Naive thymus-derived CD8-positive, alpha-beta T cell (primary cell): ENCODE data around the gene IGF2R. TPM values are rescaled to one million over a fixed set of nuclear protein-coding genes. Genes with fewer than 3 reads are reported as not detected.

Experiments
- ATAC-seq, 2 donors: fragments of 150-1000 bp; cut with Tn5 transposase in 1 of 2; sonication (Bioruptor Pico), chemical (Tn5 transposase) in 1 of 2; 1 replicate in 1 of 2; 2 replicates in 1 of 2; pipeline ENCODE4 v1.10.0; 2021; ENCODE audit warnings: mild to moderate bottlenecking in 2 of 2, moderate library complexity in 2 of 2
- POLR2A ChIA-PET: fragments of 350-600 bp; sonication (Branson Sonifier 250); formaldehyde crosslinking; loops from one replicate; lab custom pipeline; 2021; ENCODE audit warnings: antibody characterized with exemption; lab: Charles Lee
- DNase-seq, 10 donors: peaks; one replicate each; pipeline versions ENCODE4 v3.0.0 to v3.0.0-alpha.2; 2020 to 2022
- H3K27ac Mint-ChIP-seq, 10 donors: one replicate each; pipeline ENCODE4 v1.8.0; 2020 to 2022; ENCODE audit warnings: mild to moderate bottlenecking in 10 of 10, mixed read lengths in 10 of 10, moderate library complexity in 4 of 10, inconsistent platforms in 1 of 10
- H3K27me3 Mint-ChIP-seq, 5 donors: one replicate each; pipeline ENCODE4 v1.8.0; 2021 to 2022; ENCODE audit warnings: mixed read lengths in 5 of 5
- H3K36me3 Mint-ChIP-seq, 3 donors: one replicate each; pipeline ENCODE4 v1.8.0; 2020 to 2022; ENCODE audit warnings: mixed read lengths in 3 of 3, mild to moderate bottlenecking in 2 of 3, inconsistent platforms in 1 of 3
- H3K4me1 Mint-ChIP-seq, 4 donors: one replicate each; pipeline ENCODE4 v1.8.0; 2021 to 2022; ENCODE audit warnings: mixed read lengths in 4 of 4
- H3K4me3 Mint-ChIP-seq, 10 donors: one replicate each; pipeline ENCODE4 v1.8.0; 2020 to 2022; ENCODE audit warnings: mild to moderate bottlenecking in 10 of 10, mixed read lengths in 10 of 10, moderate library complexity in 6 of 10, inconsistent platforms in 1 of 10
- H3K9me3 Mint-ChIP-seq, 9 donors: one replicate each; pipeline ENCODE4 v1.8.0; 2020 to 2022; ENCODE audit warnings: mixed read lengths in 9 of 9, mild to moderate bottlenecking in 3 of 9, inconsistent platforms in 1 of 9, moderate library complexity in 1 of 9
- polyA plus RNA-seq, 3 donors: library from polyadenylated mRNA; unstranded; fragments of 300-500 nt; fragmentation: Illumina TruSeq; gene quantifications; one replicate each; pipeline ENCODE4 v1.2.3, GENCODE V29; 2021
- total RNA-seq, 8 experiments: library from RNA in 2 of 8; stranded (reverse) in 2 of 8; gene quantifications; one replicate each; pipeline ENCODE4 v1.2.3 and lab custom pipeline; 2021 to 2026

IGF2R gene
- total and polyA plus RNA-seq, 5 experiments from 2014 or later: 9.1 to 69.7 (median 19.3) TPM

DNA sequence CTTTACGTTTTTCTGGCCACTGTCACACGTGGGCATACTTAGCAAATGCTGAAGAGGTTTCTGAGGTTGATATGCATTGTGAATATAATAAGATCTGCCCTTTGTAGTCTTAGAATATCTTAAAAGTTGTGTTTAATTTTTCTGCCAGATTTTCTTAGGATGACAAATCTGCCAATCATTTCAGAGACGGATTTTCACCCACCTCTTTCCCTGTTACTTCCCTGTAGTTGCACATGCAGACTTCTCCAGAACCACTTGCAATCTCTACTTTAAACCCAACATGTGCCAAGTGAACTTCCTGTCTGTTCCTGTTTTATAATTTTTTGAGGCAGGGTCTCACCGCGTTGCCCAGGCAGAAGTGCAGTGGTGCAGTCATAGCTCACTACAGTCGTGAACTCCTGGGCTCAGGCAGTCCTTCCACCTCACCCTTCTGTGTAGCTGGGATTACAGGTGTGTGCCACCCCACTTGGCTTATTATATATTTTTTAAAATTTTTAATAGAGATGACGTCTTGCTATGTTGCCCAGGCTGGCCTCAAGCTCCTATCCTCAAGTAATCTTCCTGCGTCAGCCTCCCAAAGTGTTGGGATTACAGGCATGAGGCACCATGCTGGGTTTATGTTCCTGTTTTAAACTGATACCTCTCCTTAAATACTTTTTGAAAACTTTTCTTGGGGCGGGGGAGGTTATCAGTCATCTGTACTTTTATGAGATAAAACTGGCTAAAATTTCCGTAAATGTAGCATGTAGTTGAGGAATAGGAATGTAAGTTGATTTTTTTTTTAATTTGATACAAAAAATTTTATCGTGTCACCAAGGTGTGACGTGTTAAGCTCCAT is 2.7 kb downstream of the IGF2R start:
- H3K4me3 Mint-ChIP-seq: peak overlapping the region; percentile 40 to 97 (median 79)
- H3K27me3 Mint-ChIP-seq: no peaks in the 10 kb centered on the region
- H3K9me3 Mint-ChIP-seq: no peaks in the 10 kb centered on the region
- H3K27ac Mint-ChIP-seq: peak overlapping the region in 9 of 10 donors; percentile 8 to 92 (median 57)
- ATAC-seq (no peak), DNase-seq (no peak)
- H3K4me1 Mint-ChIP-seq: peaks cover 40 to 73% (median 65%) of the 10 kb centered on the region in 4 donors
- POLR2A ChIA-PET: interaction anchor here (2.2 kb wide), 1 partner anchor 10 kb away, joined by 6 read pairs; no protein-coding TSS in a partner anchor
- no peaks in the 10 kb centered on the region for H3K36me3 Mint-ChIP-seq

DNA sequence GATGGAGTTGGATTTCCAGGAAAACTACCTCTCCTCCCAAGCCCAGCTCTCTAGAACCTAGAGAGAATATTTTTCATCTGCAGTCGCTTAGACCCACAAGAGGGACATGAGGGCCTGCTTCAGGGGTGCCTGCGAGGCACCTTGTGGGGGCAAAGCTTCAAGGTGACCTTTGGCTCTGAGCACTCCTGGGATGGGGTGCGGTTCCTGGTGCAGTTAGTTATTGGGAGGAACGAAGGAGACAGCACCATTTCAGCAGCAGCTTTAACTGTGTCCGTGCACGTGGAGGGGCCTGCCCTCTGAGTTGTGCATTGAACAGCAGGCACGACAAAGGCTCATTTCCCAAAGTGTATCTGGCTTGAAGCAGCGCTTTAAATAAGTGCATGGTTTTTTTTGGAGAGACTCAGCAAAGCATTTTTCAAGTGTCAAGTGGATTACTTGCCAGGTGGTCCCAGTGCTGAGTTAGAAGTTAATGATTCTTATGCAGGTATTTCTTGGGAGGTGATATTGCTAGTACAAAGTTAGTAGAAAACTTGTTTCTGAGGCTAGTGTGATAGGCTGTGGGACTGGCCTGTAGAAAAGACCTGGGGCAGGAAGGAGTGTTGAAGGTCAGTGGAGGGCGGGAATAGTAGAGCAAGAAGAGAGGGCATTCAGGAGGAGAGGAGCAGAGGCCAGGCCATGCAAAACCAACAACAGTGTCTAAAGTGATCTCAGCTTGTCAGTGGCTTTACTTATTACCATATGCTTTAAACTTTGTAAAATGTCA is 3.8 kb downstream of the IGF2R start:
- Mint-ChIP-seq H3K27ac (peak overlapping the region in 9 of 10 donors; percentile 3 to 73 (median 36)), H3K36me3 (no peaks in the 10 kb centered on the region), H3K4me3 (peak overlapping the region in 9 of 10 donors; percentile 4 to 62 (median 24))

DNA sequence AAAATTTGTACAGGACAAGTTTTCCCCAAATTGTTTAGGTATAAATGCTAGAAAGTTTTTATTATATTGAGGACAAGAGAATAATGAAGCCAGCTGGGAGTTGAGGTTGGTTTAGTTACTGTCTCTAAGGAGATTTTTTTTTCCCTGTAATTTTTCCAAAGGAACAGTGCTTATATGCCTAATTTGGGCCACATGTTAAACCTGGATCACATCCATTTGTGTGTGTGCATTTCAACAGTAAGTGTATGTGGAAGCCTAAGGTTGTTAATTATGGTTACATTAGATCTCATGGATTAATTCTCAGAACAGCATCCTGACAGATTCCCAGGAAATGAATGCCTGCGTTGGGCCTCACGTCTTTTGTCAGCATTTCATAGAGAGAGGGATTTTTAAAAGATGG is 4.5 kb downstream of the IGF2R start:
- H3K4me3 Mint-ChIP-seq: peak overlapping the region in 2 of 10 donors; percentile 4
- POLR2A ChIA-PET: interaction anchor here (2.2 kb wide), 1 partner anchor 8 kb away, joined by 6 read pairs; no protein-coding TSS in a partner anchor
- no peaks in the 10 kb centered on the region for H3K36me3 Mint-ChIP-seq
- DNase-seq (no peak), ATAC-seq (no peak)
- H3K9me3 Mint-ChIP-seq: no peaks in the 10 kb centered on the region
- H3K27me3 Mint-ChIP-seq: no peaks in the 10 kb centered on the region
- peak overlapping the region in 5 of 10 donors; percentile 21 to 62 (median 36) for H3K27ac Mint-ChIP-seq
- peaks cover 54 to 84% (median 81%) of the 10 kb centered on the region in 4 donors for H3K4me1 Mint-ChIP-seq

More for the DNA sequence above, 3.8 kb downstream of the IGF2R start:
- POLR2A ChIA-PET: interaction anchor here (2.2 kb wide), 1 partner anchor 9 kb away, joined by 6 read pairs; no protein-coding TSS in a partner anchor
- DNase-seq (no peak), ATAC-seq (no peak)
- H3K27me3 Mint-ChIP-seq: no peaks in the 10 kb centered on the region
- H3K4me1 Mint-ChIP-seq: peaks cover 49 to 80% (median 76%) of the 10 kb centered on the region in 4 donors
- H3K9me3 Mint-ChIP-seq: no peaks in the 10 kb centered on the region

DNA sequence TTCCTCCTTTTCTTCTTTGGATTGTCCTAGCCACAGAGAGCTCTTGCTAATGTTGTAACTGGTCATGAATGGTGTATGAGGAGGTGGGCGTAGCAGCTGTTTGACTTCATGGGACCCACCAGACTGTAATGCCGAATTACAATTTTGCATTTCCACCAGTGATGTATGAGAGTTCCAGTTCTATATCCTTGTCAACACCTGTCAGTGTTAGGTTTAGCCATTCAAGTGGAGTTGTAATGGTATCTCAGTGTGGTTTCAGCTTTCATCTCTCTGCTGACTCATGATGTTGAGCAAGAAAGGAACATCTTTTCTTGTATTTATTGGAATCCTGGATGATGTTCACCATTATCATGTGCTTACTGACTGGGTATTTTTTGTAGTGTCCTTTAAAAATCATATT is 5.1 kb downstream of the IGF2R start:
- Mint-ChIP-seq H3K27ac (peak overlapping the region in 5 of 10 donors; percentile 32 to 68 (median 40)), H3K27me3 (no peaks in the 10 kb centered on the region), H3K4me3 (peak overlapping the region in 3 of 10 donors; percentile 2 to 19 (median 16)), H3K9me3 (no peaks in the 10 kb centered on the region), H3K4me1 (peaks cover 57 to 87% (median 85%) of the 10 kb centered on the region in 4 donors), H3K36me3 (no peaks in the 10 kb centered on the region)
- ATAC-seq (no peak), DNase-seq (no peak)
- POLR2A ChIA-PET: no interaction called here

DNA sequence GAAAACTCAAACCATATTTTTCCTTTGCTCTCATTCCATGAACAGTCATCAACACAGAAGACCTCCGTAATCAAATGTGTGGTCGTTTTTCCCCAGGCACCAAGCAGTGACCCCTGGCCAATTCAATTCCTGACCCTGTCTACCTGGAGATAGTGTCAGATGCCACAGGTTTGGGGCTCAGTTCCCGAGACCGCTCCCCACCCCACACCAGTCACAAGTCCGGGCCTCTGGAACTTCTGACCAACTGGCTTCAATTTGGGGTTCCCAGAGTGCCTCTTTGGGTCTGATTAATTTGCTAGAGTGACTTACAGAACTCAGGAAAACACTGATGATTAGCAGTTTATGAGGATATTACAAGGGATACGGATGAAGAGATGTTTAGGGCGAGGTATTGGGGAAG is 6.0 kb downstream of the IGF2R start:
- Mint-ChIP-seq H3K9me3 (peaks cover 0 to 3% (median 0%) of the 10 kb centered on the region in 9 donors), H3K4me1 (peaks cover 62 to 95% (median 94%) of the 10 kb centered on the region in 4 donors), H3K27me3 (no peaks in the 10 kb centered on the region), H3K27ac (peak overlapping the region in 4 of 10 donors; percentile 14 to 49 (median 16)), H3K4me3 (peak overlapping the region in 1 of 10 donors; percentile 55), H3K36me3 (no peaks in the 10 kb centered on the region)
- no peak for ATAC-seq
- POLR2A ChIA-PET: no interaction called here
- no peak for DNase-seq

DNA sequence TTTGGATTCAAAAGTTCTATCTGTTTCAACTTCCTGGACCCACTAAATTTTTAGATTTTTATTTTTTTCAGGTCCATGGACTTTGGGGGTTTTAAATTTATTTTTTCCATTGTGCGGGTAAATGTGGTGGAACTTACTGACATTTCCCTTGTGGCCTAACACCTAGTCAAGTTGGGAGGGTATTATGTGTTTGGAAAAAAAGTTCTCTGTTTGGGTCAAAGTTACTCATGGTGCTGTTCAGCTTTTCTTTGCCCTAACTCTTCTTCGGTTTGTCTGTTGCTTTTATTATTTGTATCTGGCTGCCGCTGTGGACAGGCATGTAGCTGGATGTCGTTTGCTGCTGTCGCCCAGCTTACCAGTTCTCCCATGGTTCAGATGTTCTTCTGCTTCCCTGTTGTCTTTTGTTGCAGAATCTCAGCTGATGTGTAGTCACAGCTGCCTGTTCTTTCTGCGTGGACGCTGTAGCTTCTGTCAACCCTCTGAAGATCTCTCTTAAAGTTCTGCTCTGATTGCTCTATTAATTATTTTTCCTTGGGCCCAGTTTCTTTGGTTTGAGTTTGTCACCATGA is 7.9 kb downstream of the IGF2R start:
- peak overlapping the region; percentile 0 to 83 (median 26) for H3K4me3 Mint-ChIP-seq
- H3K4me1 Mint-ChIP-seq: peaks cover 65 to 95% (median 94%) of the 10 kb centered on the region in 4 donors
- POLR2A ChIA-PET: interaction anchor here (0.5 kb wide), 1 partner anchor 243 kb away, joined by 3 read pairs; no protein-coding TSS in a partner anchor
- no peaks in the 10 kb centered on the region for H3K27me3 Mint-ChIP-seq
- H3K9me3 Mint-ChIP-seq: peaks cover 0 to 3% (median 0%) of the 10 kb centered on the region in 9 donors
- DNase-seq (no peak), ATAC-seq (no peak)
- peak overlapping the region in 9 of 10 donors; percentile 11 to 87 (median 73) for H3K27ac Mint-ChIP-seq
- H3K36me3 Mint-ChIP-seq: no peaks in the 10 kb centered on the region

DNA sequence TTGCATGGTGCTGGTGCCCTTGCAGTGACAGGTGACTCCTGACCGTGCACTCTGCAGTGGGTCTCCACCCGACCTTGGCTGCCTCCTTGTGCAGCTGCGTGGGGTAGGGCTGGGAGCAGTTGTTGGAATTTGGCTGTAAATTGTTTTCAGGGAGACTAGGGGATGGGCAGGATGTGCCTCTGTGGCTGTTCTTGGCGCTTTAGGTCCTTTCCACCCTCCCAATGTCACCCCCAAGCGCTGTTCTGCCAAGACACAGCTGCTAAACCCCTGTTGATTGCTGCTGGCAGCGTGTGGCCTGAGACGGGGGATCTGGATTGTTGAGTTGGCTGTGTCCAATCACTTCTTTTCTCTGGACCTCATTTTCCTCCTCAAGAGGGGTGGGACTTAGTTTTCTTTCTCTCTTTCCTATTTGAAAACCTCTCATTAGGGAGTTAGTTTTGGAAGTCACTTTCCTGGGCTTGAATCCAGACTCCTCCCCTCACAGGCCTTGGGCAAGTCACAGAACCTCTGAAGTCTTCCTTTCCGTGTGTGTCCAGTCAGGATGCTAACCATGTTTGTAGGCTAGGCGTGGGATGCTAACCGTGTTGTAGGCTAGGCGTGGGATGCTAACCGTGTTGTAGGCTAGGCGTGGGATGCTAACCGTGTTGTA is 8.5 kb downstream of the IGF2R start:
- peak overlapping the region in 8 of 10 donors; percentile 13 to 87 (median 70) for H3K27ac Mint-ChIP-seq

DNA sequence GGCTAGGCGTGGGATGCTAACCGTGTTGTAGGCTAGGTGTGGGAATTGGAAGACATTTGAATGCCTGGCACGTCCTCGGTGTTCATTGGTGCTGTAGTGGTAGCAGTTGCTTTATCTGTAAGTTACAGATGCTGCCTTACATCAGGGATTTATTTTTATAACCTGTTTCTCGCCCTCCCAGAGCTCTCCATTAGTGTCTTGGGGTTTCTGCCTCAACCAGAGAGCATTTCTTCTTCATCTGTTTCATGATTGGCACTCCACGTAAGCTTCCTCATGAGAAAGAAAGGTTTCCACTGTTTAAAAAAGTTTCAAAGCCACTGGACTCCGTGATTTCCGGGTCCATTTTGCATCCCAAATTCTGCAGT is 9.0 kb downstream of the IGF2R start:
- DNase-seq (no peak), ATAC-seq (no peak)
- Mint-ChIP-seq H3K27ac (peak overlapping the region in 8 of 10 donors; percentile 27 to 95 (median 84)), H3K36me3 (no peaks in the 10 kb centered on the region), H3K27me3 (no peaks in the 10 kb centered on the region), H3K4me1 (peaks cover 69 to 95% (median 94%) of the 10 kb centered on the region in 4 donors), H3K9me3 (peaks cover 0 to 3% (median 0%) of the 10 kb centered on the region in 9 donors), H3K4me3 (peak overlapping the region in 7 of 10 donors; percentile 31 to 83 (median 59))
- POLR2A ChIA-PET: interaction anchor here (6.3 kb wide), 1 partner anchor 9 kb away, joined by 47 read pairs; the partner anchor contains the start of gene IGF2R

More for the DNA sequence above, 8.5 kb downstream of the IGF2R start:
- DNase-seq (no peak), ATAC-seq (no peak)
- peak overlapping the region; percentile 0 to 83 (median 26) for H3K4me3 Mint-ChIP-seq
- peaks cover 71 to 95% (median 94%) of the 10 kb centered on the region in 4 donors for H3K4me1 Mint-ChIP-seq
- no peaks in the 10 kb centered on the region for H3K27me3 Mint-ChIP-seq
- POLR2A ChIA-PET: no interaction called here
- H3K9me3 Mint-ChIP-seq: peaks cover 0 to 3% (median 0%) of the 10 kb centered on the region in 9 donors
- H3K36me3 Mint-ChIP-seq: no peaks in the 10 kb centered on the region

DNA sequence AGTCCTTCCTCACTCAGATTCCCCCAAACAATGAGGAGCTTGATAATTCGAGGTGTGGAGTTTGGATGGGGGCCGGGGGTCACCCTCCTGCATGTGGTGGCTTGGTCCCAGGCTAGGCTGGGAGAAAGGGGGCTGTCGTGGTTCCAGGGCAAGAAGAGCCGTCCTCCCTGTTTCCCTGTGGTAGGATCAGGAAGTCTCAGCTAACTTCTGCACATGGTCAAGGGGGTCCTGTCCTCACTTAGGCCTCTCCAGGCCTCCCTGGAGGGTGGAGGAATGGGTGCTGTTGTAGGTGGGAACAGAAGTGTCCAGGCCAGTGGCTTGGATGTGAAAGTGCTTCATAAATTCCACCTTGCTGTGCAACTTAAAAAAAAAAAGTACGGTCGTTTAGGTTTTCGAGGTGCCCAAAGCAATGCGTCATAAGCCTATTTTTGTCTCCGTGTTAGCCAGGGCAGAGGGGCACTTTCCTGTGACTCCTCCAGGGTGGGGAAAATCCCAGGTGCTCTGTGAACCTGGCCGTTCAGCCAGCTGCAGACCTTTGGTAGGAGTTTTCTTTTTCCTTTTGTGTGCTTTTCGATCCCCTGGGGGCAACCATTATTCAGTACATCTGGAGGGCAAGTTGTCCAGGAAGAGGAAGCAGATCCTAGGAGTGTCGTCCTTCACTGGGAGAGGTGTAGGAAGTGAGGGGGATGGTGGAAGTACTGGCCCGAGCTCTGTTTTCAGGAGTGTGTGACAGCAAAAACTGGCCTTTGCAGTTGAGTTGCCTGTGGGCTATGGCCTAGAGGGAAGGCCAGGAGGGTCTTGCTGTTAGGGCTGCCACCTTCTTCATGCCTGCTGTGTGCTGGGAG is 9.6 kb downstream of the IGF2R start:
- no peaks in the 10 kb centered on the region for H3K36me3 Mint-ChIP-seq
- H3K4me3 Mint-ChIP-seq: peak overlapping the region; percentile 26 to 83 (median 54)
- peaks cover 0 to 3% (median 0%) of the 10 kb centered on the region in 9 donors for H3K9me3 Mint-ChIP-seq
- POLR2A ChIA-PET: interaction anchor here (6.3 kb wide), 1 partner anchor 10 kb away, joined by 47 read pairs; the partner anchor contains the start of gene IGF2R
- H3K4me1 Mint-ChIP-seq: peaks cover 67 to 95% (median 94%) of the 10 kb centered on the region in 4 donors
- ATAC-seq (no peak), DNase-seq (no peak)
- peak overlapping the region; percentile 52 to 95 (median 90) for H3K27ac Mint-ChIP-seq
- H3K27me3 Mint-ChIP-seq: no peaks in the 10 kb centered on the region

DNA sequence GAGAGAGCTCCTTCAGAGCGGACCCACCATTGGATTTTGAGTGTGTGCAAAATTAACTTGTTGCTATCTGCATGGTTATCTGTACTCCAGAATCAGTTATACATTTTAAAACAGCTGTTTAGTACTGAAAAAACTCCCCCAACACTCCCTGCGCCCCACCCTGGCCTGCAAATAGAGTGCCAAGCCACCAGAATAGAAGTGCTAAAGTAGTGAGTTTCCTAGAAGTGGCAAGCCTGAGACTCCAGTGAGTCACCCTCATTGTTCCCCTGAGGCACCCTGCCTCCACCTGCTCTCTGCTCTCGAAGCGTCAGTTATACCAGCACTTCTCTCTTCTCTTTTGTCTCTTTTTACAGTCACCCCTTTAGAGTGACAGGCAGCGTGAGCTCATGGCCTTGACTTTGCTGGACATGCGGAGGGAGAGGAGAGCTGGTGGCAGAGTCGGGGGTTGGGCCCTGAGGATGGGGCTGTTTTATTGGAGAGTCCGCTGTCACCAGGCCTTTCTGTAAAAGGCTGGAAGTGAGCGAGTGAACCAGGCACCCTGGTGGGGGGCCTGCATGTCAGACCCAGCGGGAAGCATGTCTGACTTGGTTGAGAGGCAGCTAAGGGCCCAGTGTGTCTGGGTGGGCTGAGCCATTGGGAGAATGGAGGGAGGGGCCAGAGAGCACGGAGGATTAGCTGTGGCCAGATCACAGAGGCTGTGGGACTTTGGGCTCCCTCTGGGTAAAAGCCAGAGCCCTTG is 10.4 kb downstream of the IGF2R start:
- Mint-ChIP-seq H3K9me3 (peaks cover 0 to 3% (median 0%) of the 10 kb centered on the region in 9 donors), H3K27ac (peak overlapping the region; percentile 52 to 95 (median 90)), H3K4me1 (peaks cover 64 to 95% (median 94%) of the 10 kb centered on the region in 4 donors), H3K27me3 (no peaks in the 10 kb centered on the region), H3K36me3 (no peaks in the 10 kb centered on the region), H3K4me3 (peak overlapping the region in 9 of 10 donors; percentile 16 to 83 (median 59))
- ATAC-seq: peak; percentile 21 to 60
- POLR2A ChIA-PET: interaction anchor here (6.3 kb wide), 1 partner anchor 11 kb away, joined by 47 read pairs; the partner anchor contains the start of gene IGF2R
- DNase-seq: peak in 1 of 10 donors; percentile 53
